ENCODE results near the gene CLCN7. TPM values are rescaled to one million over a fixed set of nuclear protein-coding genes. Genes with fewer than 3 reads are reported as not detected.

Gene CLCN7
- total RNA-seq, 4 donors from 2014 or later = 57.6 to 171 (median 95.0) TPM

DNA sequence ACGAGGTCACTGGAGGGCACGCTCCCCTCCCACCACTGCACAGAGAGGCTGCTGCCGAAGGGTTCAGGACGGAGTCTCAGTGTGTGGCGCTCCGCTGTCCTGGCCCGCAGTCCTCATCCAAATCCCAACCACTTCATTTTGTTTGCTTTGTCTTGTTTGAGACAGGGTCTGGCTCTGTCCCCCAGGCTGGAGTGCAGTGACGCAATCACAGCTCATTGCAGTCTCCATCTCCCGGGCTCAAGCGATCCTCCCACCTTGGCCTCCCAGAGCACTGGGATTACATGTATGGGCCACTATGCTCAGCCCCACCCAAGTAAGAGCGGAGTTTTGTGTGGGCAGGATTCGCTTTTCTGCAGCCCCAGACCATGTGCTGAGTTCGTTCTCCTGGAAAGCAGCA is 73.1 kb downstream of the CLCN7 start:
- in situ Hi-C loops (cut with MboI; ENCODE audit: low pct_ligation_motif_present in 1 of 4, low pct_unique_long_range_greater_than_20kb in 1 of 4, low sequenced_read_pairs in 3 of 4) = no loop called here
- no peak for DNase-seq

GRCh38 chr16:1401061-1401757 is 73.6 kb downstream of the CLCN7 start:
- in situ Hi-C loops (cut with MboI; ENCODE audit: low pct_ligation_motif_present in 1 of 4, low pct_unique_long_range_greater_than_20kb in 1 of 4, low sequenced_read_pairs in 3 of 4) (no loop called here), intact Hi-C loops (cut with DNase I; ENCODE audit: low total_unique reads) (no loop called here)
- WGBS, 2 donors (ENCODE audit: low coverage in 1 of 2) = 94% methylated on average over 26 of the region's 29 CpGs; no CpG with 5 or more reads in 1 of the 2 donors
- DNase-seq = no peak
- H3K4me3 ChIP-seq = no peak overlapping the region
- H3K4me1 ChIP-seq = no peaks in the 10 kb centered on the region
- peaks cover 0 to 43% (median 11%) of the 10 kb centered on the region in 4 donors for H3K36me3 ChIP-seq
- TF ChIP-seq POLR2A (IDR thresholded peaks at IDR 0.05) = no peak
- no peak for TF ChIP-seq EP300 (IDR thresholded peaks at IDR 0.05; ENCODE audit: low read depth)
- TF ChIP-seq POLR2AphosphoS5 (IDR thresholded peaks at IDR 0.05) = no peak
- TF ChIP-seq, protein P1, sequence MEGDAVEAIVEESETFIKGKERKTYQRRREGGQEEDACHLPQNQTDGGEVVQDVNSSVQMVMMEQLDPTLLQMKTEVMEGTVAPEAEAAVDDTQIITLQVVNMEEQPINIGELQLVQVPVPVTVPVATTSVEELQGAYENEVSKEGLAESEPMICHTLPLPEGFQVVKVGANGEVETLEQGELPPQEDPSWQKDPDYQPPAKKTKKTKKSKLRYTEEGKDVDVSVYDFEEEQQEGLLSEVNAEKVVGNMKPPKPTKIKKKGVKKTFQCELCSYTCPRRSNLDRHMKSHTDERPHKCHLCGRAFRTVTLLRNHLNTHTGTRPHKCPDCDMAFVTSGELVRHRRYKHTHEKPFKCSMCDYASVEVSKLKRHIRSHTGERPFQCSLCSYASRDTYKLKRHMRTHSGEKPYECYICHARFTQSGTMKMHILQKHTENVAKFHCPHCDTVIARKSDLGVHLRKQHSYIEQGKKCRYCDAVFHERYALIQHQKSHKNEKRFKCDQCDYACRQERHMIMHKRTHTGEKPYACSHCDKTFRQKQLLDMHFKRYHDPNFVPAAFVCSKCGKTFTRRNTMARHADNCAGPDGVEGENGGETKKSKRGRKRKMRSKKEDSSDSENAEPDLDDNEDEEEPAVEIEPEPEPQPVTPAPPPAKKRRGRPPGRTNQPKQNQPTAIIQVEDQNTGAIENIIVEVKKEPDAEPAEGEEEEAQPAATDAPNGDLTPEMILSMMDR (IDR thresholded peaks at IDR 0.05) = no peak
- H3K27ac ChIP-seq = no peak overlapping the region
- H3K27me3 ChIP-seq = no peaks in the 10 kb centered on the region
- H3K9me3 ChIP-seq = no peaks in the 10 kb centered on the region

More for the DNA sequence above, 73.1 kb downstream of the CLCN7 start:
- Histone ChIP-seq H3K4me3 (no peak overlapping the region), H3K27ac (no peak overlapping the region), H3K9me3 (no peaks in the 10 kb centered on the region), H3K36me3 (peaks cover 0 to 43% (median 11%) of the 10 kb centered on the region in 4 donors), H3K4me1 (no peaks in the 10 kb centered on the region), H3K27me3 (no peaks in the 10 kb centered on the region)
- intact Hi-C loops (cut with DNase I; ENCODE audit: low total_unique reads) = no loop called here
- TF ChIP-seq POLR2AphosphoS5 (IDR thresholded peaks at IDR 0.05) (no peak), EP300 (IDR thresholded peaks at IDR 0.05; ENCODE audit: low read depth) (no peak), POLR2A (IDR thresholded peaks at IDR 0.05) (no peak)
- 94 to 100% methylated on average over 3 to 13 of the region's 13 CpGs for WGBS, 2 donors (ENCODE audit: low coverage in 1 of 2)

DNA sequence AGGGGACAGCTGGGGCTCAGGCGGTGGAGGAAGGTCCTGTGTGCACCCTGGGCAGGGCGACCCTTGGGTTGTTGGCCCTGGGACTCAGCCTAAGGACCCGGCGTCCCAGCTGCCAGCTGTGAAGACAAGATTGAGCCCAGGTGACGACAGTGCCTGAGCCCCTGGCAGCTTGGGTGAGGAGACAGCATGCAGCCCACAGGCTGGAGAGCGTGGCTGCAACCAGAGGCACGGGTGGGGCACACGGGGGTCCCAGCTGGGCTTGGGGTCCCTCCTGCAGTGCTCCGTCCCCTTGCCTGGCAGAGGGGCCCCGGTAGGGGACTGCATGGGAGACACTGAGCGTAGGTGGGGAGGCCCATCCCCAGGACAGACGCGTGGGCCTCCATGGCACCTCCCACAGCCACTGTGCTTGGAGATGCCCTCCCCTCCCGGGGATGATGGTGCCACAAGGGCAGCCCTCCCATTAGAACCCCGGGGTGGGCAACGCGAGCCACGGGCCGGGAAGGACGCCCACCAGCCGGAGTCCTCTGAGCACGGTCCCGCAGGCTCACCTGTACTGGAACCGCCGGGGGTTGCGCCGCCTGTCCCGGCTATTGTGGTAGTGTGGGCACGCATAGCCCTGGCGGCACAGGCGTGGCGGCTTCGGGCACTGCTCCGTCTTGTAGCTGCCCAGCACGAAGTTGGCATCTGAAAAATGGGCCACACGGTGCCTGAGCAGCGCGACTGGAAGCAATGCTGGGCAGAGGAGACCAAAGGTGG is 75.8 kb downstream of the CLCN7 start:
- H3K27me3 ChIP-seq = no peaks in the 10 kb centered on the region
- no peak for DNase-seq
- intact Hi-C loops (cut with DNase I; ENCODE audit: low total_unique reads) = no loop called here
- H3K9me3 ChIP-seq = no peaks in the 10 kb centered on the region
- peaks cover 0 to 43% (median 11%) of the 10 kb centered on the region in 4 donors for H3K36me3 ChIP-seq
- H3K27ac ChIP-seq = no peak overlapping the region
- TF ChIP-seq POLR2A (IDR thresholded peaks at IDR 0.05) (no peak), POLR2AphosphoS5 (IDR thresholded peaks at IDR 0.05) (no peak), EP300 (IDR thresholded peaks at IDR 0.05; ENCODE audit: low read depth) (no peak)
- TF ChIP-seq, protein P1 (IDR thresholded peaks at IDR 0.05) = no peak
- no peak overlapping the region for H3K4me3 ChIP-seq
- WGBS, 2 donors (ENCODE audit: low coverage in 1 of 2) = 96% methylated on average over 37 of the region's 38 CpGs; no CpG with 5 or more reads in 1 of the 2 donors
- H3K4me1 ChIP-seq = no peaks in the 10 kb centered on the region
- in situ Hi-C loops (cut with MboI; ENCODE audit: low pct_ligation_motif_present in 1 of 4, low pct_unique_long_range_greater_than_20kb in 1 of 4, low sequenced_read_pairs in 3 of 4) = no loop called here

GRCh38 chr16:1398351-1398750 is 76.5 kb downstream of the CLCN7 start:
- H3K4me1 ChIP-seq = no peaks in the 10 kb centered on the region
- H3K4me3 ChIP-seq = no peak overlapping the region
- no peaks in the 10 kb centered on the region for H3K9me3 ChIP-seq
- intact Hi-C loops (cut with DNase I; ENCODE audit: low total_unique reads) = no loop called here
- TF ChIP-seq, protein P1 (IDR thresholded peaks at IDR 0.05) = no peak
- no peak for TF ChIP-seq POLR2AphosphoS5 (IDR thresholded peaks at IDR 0.05)
- TF ChIP-seq EP300 (IDR thresholded peaks at IDR 0.05; ENCODE audit: low read depth) = no peak
- TF ChIP-seq POLR2A (IDR thresholded peaks at IDR 0.05) = no peak
- no peaks in the 10 kb centered on the region for H3K27me3 ChIP-seq
- in situ Hi-C loops (cut with MboI; ENCODE audit: low pct_ligation_motif_present in 1 of 4, low pct_unique_long_range_greater_than_20kb in 1 of 4, low sequenced_read_pairs in 3 of 4) = no loop called here
- DNase-seq = no peak
- no peak overlapping the region for H3K27ac ChIP-seq
- 90 to 92% methylated on average over 4 to 9 of the region's 9 CpGs for WGBS, 2 donors (ENCODE audit: low coverage in 1 of 2)
- peaks cover 0 to 43% (median 15%) of the 10 kb centered on the region in 4 donors for H3K36me3 ChIP-seq
